ENCODE results near the gene GAN. TPM values are rescaled to one million over a fixed set of nuclear protein-coding genes. Genes with fewer than 3 reads are reported as not detected.

The GAN gene
- total RNA-seq, 4 donors from 2014 or later = 12.9 to 378 (median 14.7) TPM

GRCh38 chr16:81327447-81328196 is 12.9 kb downstream of the GAN start:
- Histone ChIP-seq H3K27ac (peak overlapping the region in 2 of 4 donors; percentile 2 to 19), H3K4me1 (peaks cover 0 to 23% (median 7%) of the 10 kb centered on the region in 4 donors), H3K9me3 (no peaks in the 10 kb centered on the region), H3K36me3 (no peaks in the 10 kb centered on the region), H3K4me3 (no peak overlapping the region), H3K27me3 (no peaks in the 10 kb centered on the region)
- no peak for DNase-seq
- TF ChIP-seq EP300 (IDR thresholded peaks at IDR 0.05; ENCODE audit: low read depth) (no peak), POLR2AphosphoS5 (IDR thresholded peaks at IDR 0.05) (no peak), CTCF (IDR thresholded peaks at IDR 0.05) (no peak), POLR2A (IDR thresholded peaks at IDR 0.05) (no peak)
- in situ Hi-C loops (cut with MboI; ENCODE audit: low pct_ligation_motif_present in 1 of 4, low pct_unique_long_range_greater_than_20kb in 1 of 4, low sequenced_read_pairs in 3 of 4) = no loop called here
- WGBS, 2 donors (ENCODE audit: low coverage in 1 of 2) = 66 to 70% methylated on average over 7 to 8 of the region's 8 CpGs
- intact Hi-C loops (cut with DNase I; ENCODE audit: low total_unique reads) = no loop called here

GRCh38 chr16:81329947-81330346 is 15.2 kb downstream of the GAN start:
- WGBS, 2 donors (ENCODE audit: low coverage in 1 of 2) = 67 to 72% methylated on average over 2 to 5 of the region's 5 CpGs
- no peaks in the 10 kb centered on the region for H3K27me3 ChIP-seq
- no peaks in the 10 kb centered on the region for H3K9me3 ChIP-seq
- H3K36me3 ChIP-seq = no peaks in the 10 kb centered on the region
- no peak overlapping the region for H3K4me3 ChIP-seq
- DNase-seq = no peak
- H3K27ac ChIP-seq = no peak overlapping the region
- in situ Hi-C loops (cut with MboI; ENCODE audit: low pct_ligation_motif_present in 1 of 4, low pct_unique_long_range_greater_than_20kb in 1 of 4, low sequenced_read_pairs in 3 of 4) (no loop called here), intact Hi-C loops (cut with DNase I; ENCODE audit: low total_unique reads) (loop anchor here (10.0 kb wide), 1 partner anchor 125 kb away; no protein-coding TSS in a partner anchor)
- TF ChIP-seq CTCF (IDR thresholded peaks at IDR 0.05) (no peak), EP300 (IDR thresholded peaks at IDR 0.05; ENCODE audit: low read depth) (no peak), POLR2AphosphoS5 (IDR thresholded peaks at IDR 0.05) (no peak), POLR2A (IDR thresholded peaks at IDR 0.05) (no peak)
- H3K4me1 ChIP-seq = peaks cover 0 to 23% (median 7%) of the 10 kb centered on the region in 4 donors

- Histone ChIP-seq H3K36me3 (no peaks in the 10 kb centered on the region), H3K4me1 (peaks cover 0 to 11% (median 0%) of the 10 kb centered on the region in 4 donors), H3K27ac (no peak overlapping the region), H3K27me3 (no peaks in the 10 kb centered on the region), H3K4me3 (no peak overlapping the region), H3K9me3 (no peaks in the 10 kb centered on the region)
- WGBS, 2 donors (ENCODE audit: low coverage in 1 of 2) = 95 to 98% methylated on average over 3 of the region's 3 CpGs
- in situ Hi-C loops (cut with MboI; ENCODE audit: low pct_ligation_motif_present in 1 of 4, low pct_unique_long_range_greater_than_20kb in 1 of 4, low sequenced_read_pairs in 3 of 4) = no loop called here
- intact Hi-C loops (cut with DNase I; ENCODE audit: low total_unique reads) = loop anchor here (10.0 kb wide), 1 partner anchor 129 kb away; no protein-coding TSS in a partner anchor
- no peak for TF ChIP-seq POLR2AphosphoS5 (IDR thresholded peaks at IDR 0.05)
- no peak for TF ChIP-seq POLR2A (IDR thresholded peaks at IDR 0.05)
- TF ChIP-seq CTCF (IDR thresholded peaks at IDR 0.05) = no peak
- TF ChIP-seq EP300 (IDR thresholded peaks at IDR 0.05; ENCODE audit: low read depth) = no peak
- no peak for DNase-seq
Measured at GRCh38 chr16:81333356-81333755, 18.6 kb downstream of the GAN start.

GRCh38 chr16:81335669-81336068 is 20.9 kb downstream of the GAN start:
- WGBS, 2 donors (ENCODE audit: low coverage in 1 of 2) = 89 to 90% methylated on average over 5 to 6 of the region's 6 CpGs
- no peaks in the 10 kb centered on the region for H3K27me3 ChIP-seq
- no peak overlapping the region for H3K27ac ChIP-seq
- no peak for DNase-seq
- H3K36me3 ChIP-seq = no peaks in the 10 kb centered on the region
- in situ Hi-C loops (cut with MboI; ENCODE audit: low pct_ligation_motif_present in 1 of 4, low pct_unique_long_range_greater_than_20kb in 1 of 4, low sequenced_read_pairs in 3 of 4) = no loop called here
- H3K4me1 ChIP-seq = no peaks in the 10 kb centered on the region
- no peak for TF ChIP-seq POLR2AphosphoS5 (IDR thresholded peaks at IDR 0.05)
- no peak for TF ChIP-seq EP300 (IDR thresholded peaks at IDR 0.05; ENCODE audit: low read depth)
- TF ChIP-seq POLR2A (IDR thresholded peaks at IDR 0.05) = no peak
- no peak for TF ChIP-seq CTCF (IDR thresholded peaks at IDR 0.05)
- intact Hi-C loops (cut with DNase I; ENCODE audit: low total_unique reads) = loop anchor here (10.0 kb wide), 1 partner anchor 131 kb away; no protein-coding TSS in a partner anchor
- no peaks in the 10 kb centered on the region for H3K9me3 ChIP-seq
- H3K4me3 ChIP-seq = no peak overlapping the region

All from transverse colon (tissue), 4 donors.